Activated T-cell treated with anti-CD3 and anti-CD28 coated beads, Interleukin-2, amount 50 U/mL, for 72 hours (primary cell): ENCODE data around the gene CMIP. TPM values are rescaled to one million over a fixed set of nuclear protein-coding genes. Genes with fewer than 3 reads are reported as not detected.

Experiments used
- ATAC-seq, 2 donors: fragments of 150-1000 bp; cut with Tn5 transposase; replicated peaks in 1 of 2; 2 replicates each; pipeline ENCODE4 v1.10.0; 2021; ENCODE audit warnings: moderate library complexity in 2 of 2, mild to moderate bottlenecking in 1 of 2
- DNase-seq, 2 donors: peaks; one replicate each; pipeline ENCODE4 v3.0.0; 2021 to 2022; ENCODE audit warnings: mixed read lengths in 1 of 2
- H3K27ac Mint-ChIP-seq: one replicate; pipeline ENCODE4 v1.8.0; 2022; ENCODE audit warnings: mild to moderate bottlenecking, moderate library complexity, mixed read lengths
- H3K27me3 Mint-ChIP-seq: one replicate; pipeline ENCODE4 v1.8.0; 2022; ENCODE audit warnings: low read depth, mixed read lengths
- H3K36me3 Mint-ChIP-seq, 2 donors: one replicate each; pipeline ENCODE4 v1.8.0; 2022; ENCODE audit warnings: mixed read lengths in 2 of 2, mild to moderate bottlenecking in 1 of 2; ENCODE audit not compliant: insufficient read depth in 2 of 2
- H3K4me1 Mint-ChIP-seq: one replicate; pipeline ENCODE4 v1.8.0; 2022; ENCODE audit warnings: low read depth, mixed read lengths
- H3K4me3 Mint-ChIP-seq, 2 donors: one replicate each; pipeline ENCODE4 v1.8.0; 2022; ENCODE audit warnings: mild to moderate bottlenecking in 2 of 2, mixed read lengths in 2 of 2, moderate library complexity in 2 of 2
- H3K9me3 Mint-ChIP-seq, 2 donors: one replicate each; pipeline ENCODE4 v1.8.0; 2022; ENCODE audit warnings: mixed read lengths in 2 of 2
- total RNA-seq, 2 donors: library from RNA; stranded (reverse); gene quantifications; one replicate each; pipeline ENCODE4 v1.2.3, GENCODE V29; 2022

CMIP gene
- total RNA-seq, 2 donors from 2014 or later: 53.1 to 59.0 TPM

DNA sequence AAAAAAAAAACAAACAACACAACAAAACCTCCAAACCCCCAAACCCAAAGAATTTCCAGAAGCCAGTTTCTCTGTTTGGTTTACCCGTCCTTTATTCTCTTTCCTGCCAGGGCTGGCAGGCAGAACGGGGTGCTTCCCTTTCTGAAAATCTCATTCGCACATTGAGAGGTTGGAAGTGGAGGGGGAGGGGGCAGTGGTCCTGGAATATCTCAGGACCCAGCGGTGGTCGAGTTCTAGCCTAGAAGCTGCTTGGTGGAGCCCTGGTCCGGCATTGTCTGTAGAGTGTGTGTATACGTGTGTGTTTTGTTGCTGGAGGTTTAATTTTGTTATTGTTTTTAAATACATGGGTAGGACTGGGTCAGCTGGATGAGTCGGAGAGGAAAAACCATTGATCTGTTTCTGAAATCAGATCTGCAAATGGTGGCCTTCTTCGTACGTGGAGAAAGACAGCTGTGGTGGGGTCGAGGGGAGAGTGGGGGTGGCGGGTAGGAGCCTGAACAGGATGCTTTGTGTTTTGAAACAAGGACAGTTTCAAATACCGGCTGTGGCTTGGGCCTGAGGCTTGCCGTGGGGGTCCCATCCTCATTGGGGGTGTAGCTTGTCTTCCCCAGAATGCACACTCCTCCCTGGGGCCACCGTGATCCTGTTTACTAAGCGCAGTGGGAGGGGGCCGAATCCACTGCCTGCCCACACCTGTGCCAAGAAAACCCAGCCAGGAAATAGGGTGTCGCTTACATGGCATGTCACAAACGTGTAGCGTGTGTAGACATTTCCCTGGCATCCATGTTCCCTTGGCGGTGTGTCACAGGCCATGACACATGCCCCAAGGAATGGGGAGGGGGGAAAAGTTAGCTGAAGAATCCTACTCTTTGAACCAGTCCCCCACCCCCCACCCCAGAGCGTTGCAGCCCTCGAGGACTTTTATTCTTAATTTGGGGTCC lies 1.6 kb downstream of the CMIP start:
- H3K4me1 Mint-ChIP-seq: peaks cover 54% of the 10 kb centered on the region
- DNase-seq (no peak), ATAC-seq (no peak)
- peaks cover 14% of the 10 kb centered on the region for H3K27me3 Mint-ChIP-seq
- peaks cover 3 to 7% of the 10 kb centered on the region in 2 donors for H3K36me3 Mint-ChIP-seq
- H3K4me3 Mint-ChIP-seq: peak overlapping the region; percentile 87 to 91
- H3K9me3 Mint-ChIP-seq: peaks cover 2 to 3% of the 10 kb centered on the region in 2 donors
- H3K27ac Mint-ChIP-seq: peak overlapping the region; percentile 79

GRCh38 chr16:81446907-81447268 lies 2.3 kb downstream of the CMIP start:
- Mint-ChIP-seq H3K4me1 (peaks cover 60% of the 10 kb centered on the region), H3K9me3 (peaks cover 3 to 4% of the 10 kb centered on the region in 2 donors), H3K4me3 (peak overlapping the region; percentile 87 to 91), H3K27me3 (peaks cover 14% of the 10 kb centered on the region), H3K27ac (no peak overlapping the region), H3K36me3 (peaks cover 6 to 11% of the 10 kb centered on the region in 2 donors)
- ATAC-seq (no peak), DNase-seq (no peak)

GRCh38 chr16:81447383-81448101 lies 2.9 kb downstream of the CMIP start:
- no peak overlapping the region for H3K27ac Mint-ChIP-seq
- peaks cover 3 to 4% of the 10 kb centered on the region in 2 donors for H3K9me3 Mint-ChIP-seq
- ATAC-seq (no peak), DNase-seq (no peak)
- H3K36me3 Mint-ChIP-seq: peaks cover 6 to 14% of the 10 kb centered on the region in 2 donors
- peaks cover 66% of the 10 kb centered on the region for H3K4me1 Mint-ChIP-seq
- peak overlapping the region; percentile 87 to 91 for H3K4me3 Mint-ChIP-seq
- peaks cover 12% of the 10 kb centered on the region for H3K27me3 Mint-ChIP-seq

DNA sequence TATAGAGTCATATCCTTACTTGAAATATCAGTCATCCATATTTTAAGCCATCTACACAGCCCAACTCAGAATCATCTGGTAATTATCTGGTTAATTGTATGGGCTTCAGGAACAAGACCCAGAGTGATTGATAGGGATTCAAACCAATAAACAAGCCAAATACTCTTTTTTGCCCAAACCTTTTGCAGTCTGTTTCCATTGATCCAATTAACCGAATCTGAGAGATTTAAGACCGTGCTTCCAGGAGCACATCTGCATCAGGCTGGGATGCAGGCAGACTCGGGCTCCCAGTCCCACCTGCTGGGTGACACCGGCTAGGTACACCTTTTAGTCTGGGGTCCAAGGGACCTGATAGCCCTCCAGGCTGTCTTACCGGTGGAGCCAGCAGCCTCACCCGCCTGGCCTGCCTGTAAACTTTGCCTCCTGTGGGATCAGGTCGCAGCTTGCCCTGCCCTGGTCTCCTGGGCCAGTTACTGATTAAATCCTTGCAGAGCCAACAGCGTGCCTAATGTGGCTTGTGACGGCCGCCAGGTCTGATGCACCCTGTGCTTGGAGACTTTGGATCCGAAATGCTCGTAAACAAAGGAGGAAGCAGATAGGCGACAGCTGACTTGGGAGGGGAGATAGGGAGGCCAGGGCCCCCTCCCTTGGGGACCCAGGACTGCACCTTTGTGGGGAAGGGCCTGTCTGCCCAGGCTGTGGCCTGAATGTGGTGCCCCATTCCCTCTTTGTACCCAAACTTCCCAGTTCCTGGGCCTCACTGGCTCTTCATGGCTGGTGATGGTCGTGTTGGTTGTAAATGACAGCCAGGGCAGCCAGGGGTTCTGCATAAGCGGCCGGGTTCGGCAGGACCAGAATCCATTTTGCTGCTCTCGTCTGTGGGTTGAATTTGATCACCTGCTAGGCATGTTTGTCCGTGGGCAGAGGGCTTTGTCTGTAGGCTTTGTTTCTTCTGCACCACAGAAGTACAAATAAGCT lies 3.8 kb downstream of the CMIP start:
- DNase-seq (no peak), ATAC-seq (no peak)
- peaks cover 6 to 14% of the 10 kb centered on the region in 2 donors for H3K36me3 Mint-ChIP-seq
- H3K27me3 Mint-ChIP-seq: peaks cover 3% of the 10 kb centered on the region
- H3K9me3 Mint-ChIP-seq: peaks cover 3 to 4% of the 10 kb centered on the region in 2 donors
- H3K4me3 Mint-ChIP-seq: peak overlapping the region; percentile 36 to 87
- no peak overlapping the region for H3K27ac Mint-ChIP-seq
- H3K4me1 Mint-ChIP-seq: peaks cover 67% of the 10 kb centered on the region

DNA sequence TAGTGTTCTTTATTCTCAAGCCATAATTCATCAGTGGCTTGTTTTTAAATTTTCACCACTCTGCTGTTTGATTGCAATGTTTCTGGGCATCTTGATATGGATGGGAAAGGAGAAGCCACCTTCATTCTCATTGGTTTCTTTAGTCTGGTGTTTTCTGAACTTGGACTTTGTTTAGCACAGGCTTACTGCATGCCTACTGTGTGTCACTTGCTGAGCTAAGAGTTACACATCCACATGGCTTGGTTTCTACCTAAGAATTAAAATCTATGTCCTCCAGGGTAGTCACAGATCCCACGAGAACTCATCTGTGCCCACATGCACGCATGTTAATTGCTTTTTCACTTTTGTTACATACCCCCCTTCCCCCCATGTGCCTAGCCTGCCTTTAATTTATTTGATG lies 4.6 kb downstream of the CMIP start:
- Mint-ChIP-seq H3K27me3 (no peaks in the 10 kb centered on the region), H3K27ac (no peak overlapping the region)

GRCh38 chr16:81449899-81450608 lies 5.4 kb downstream of the CMIP start:
- DNase-seq: no peak
- Mint-ChIP-seq H3K36me3 (peaks cover 6 to 14% of the 10 kb centered on the region in 2 donors), H3K4me1 (peaks cover 69% of the 10 kb centered on the region), H3K9me3 (peaks cover 3 to 4% of the 10 kb centered on the region in 2 donors), H3K27me3 (no peaks in the 10 kb centered on the region), H3K27ac (no peak overlapping the region), H3K4me3 (no peak overlapping the region)
- no peak for ATAC-seq

More for the DNA sequence above, 4.6 kb downstream of the CMIP start:
- ATAC-seq (no peak), DNase-seq (no peak)
- H3K36me3 Mint-ChIP-seq: peaks cover 6 to 14% of the 10 kb centered on the region in 2 donors
- H3K4me1 Mint-ChIP-seq: peaks cover 63% of the 10 kb centered on the region
- H3K9me3 Mint-ChIP-seq: peaks cover 3 to 4% of the 10 kb centered on the region in 2 donors
- peak overlapping the region; percentile 36 to 87 for H3K4me3 Mint-ChIP-seq

DNA sequence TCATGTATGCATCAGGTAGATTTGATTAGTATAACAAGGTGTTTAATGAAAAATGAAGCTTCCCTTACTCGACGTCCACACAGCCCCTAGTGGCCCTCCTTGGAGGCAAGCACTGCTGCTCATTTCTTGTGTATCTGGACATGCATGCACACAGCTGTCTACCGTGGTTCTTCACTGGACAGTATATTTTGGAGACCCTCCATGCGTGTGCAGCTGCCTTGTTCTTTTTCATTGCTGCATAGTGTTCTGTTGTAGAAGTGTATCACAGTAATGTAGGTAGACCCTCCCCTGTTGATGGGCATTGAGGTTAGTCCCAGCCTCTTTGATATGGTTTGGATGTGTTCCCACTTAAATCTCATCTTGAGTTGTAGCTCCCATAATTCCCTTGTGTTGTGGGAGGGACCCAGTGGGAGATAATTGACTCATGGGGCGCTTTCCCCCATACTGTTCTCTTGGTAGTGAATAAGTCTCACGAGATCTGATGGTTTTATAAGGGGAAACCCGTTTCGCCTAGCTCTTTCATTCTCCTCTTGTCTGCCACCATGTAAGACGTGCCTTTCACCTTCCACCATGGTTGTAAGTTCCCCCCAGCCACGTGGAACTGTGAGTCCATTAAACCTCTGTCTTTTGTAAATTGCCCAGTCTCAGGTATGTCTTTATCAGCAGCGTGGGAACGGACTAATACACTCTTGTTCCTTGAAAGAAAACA lies 6.3 kb downstream of the CMIP start:
- Mint-ChIP-seq H3K27me3 (no peaks in the 10 kb centered on the region), H3K9me3 (peaks cover 3 to 4% of the 10 kb centered on the region in 2 donors), H3K4me3 (peak overlapping the region; percentile 78 to 82), H3K4me1 (peaks cover 67% of the 10 kb centered on the region), H3K27ac (no peak overlapping the region), H3K36me3 (peaks cover 6 to 16% of the 10 kb centered on the region in 2 donors)
- ATAC-seq (peak; percentile 4 to 30), DNase-seq (peak in 1 of 2 donors; percentile 27)

GRCh38 chr16:81451753-81452680 lies 7.4 kb downstream of the CMIP start:
- H3K4me3 Mint-ChIP-seq: peak overlapping the region; percentile 78 to 82
- H3K4me1 Mint-ChIP-seq: peaks cover 63% of the 10 kb centered on the region
- no peaks in the 10 kb centered on the region for H3K27me3 Mint-ChIP-seq
- DNase-seq: peak; percentile 55 to 56
- H3K9me3 Mint-ChIP-seq: peaks cover 3 to 4% of the 10 kb centered on the region in 2 donors
- ATAC-seq: peak; percentile 86 to 88
- H3K27ac Mint-ChIP-seq: peak overlapping the region; percentile 66
- peaks cover 6 to 12% of the 10 kb centered on the region in 2 donors for H3K36me3 Mint-ChIP-seq

DNA sequence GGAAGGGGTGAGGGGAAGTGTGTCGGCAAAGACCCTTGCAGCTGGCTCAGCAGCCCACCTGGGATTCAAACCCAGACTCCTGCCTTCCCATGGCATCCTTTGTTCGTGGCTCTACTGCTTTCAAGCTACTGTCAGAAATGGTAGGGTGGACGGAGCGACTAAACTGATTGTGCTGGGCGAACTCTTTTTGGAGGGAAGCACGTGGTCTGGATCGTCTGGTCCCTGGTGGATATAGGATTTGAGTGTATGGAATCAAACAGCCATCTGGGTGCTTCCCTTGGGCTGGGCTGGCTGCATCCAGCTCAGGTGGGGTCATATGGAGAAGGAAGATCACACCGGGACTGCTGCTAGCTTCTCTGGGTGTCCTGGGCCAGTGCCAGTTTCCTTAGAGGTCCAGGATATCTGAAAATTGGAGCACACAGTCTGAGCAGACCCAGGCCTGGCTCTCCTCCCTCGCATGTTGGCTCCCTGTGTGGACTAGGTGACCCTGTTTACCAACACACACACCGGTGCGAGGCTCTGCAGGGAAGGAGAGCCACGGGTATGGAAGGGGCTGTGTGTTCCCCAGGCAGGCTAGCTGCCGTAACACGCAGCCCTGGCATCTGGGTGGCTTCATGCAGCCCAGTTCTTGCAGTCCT lies 8.6 kb downstream of the CMIP start:
- H3K36me3 Mint-ChIP-seq: peaks cover 6 to 12% of the 10 kb centered on the region in 2 donors
- DNase-seq (no peak), ATAC-seq (no peak)
- peaks cover 65% of the 10 kb centered on the region for H3K4me1 Mint-ChIP-seq
- peak overlapping the region; percentile 52 to 78 for H3K4me3 Mint-ChIP-seq
- H3K27me3 Mint-ChIP-seq: no peaks in the 10 kb centered on the region
- H3K9me3 Mint-ChIP-seq: peaks cover 3 to 4% of the 10 kb centered on the region in 2 donors
- no peak overlapping the region for H3K27ac Mint-ChIP-seq

GRCh38 chr16:81454044-81454443 lies 9.4 kb downstream of the CMIP start:
- Mint-ChIP-seq H3K4me1 (peaks cover 59% of the 10 kb centered on the region), H3K27ac (no peak overlapping the region), H3K27me3 (no peaks in the 10 kb centered on the region), H3K9me3 (peaks cover 3 to 4% of the 10 kb centered on the region in 2 donors), H3K4me3 (no peak overlapping the region), H3K36me3 (peaks cover 9 to 15% of the 10 kb centered on the region in 2 donors)
- DNase-seq (no peak), ATAC-seq (no peak)
